Uterus (tissue), 2 donors: ENCODE results near the gene ARHGAP29.

Source experiments
- POLR2A ChIP-seq, 2 donors: fragments of 450-650 bp; IDR thresholded peaks; one replicate each; pipeline ENCODE4 v1.6.1; 2016; ENCODE audit warnings: antibody characterized with exemption in 2 of 2, mild to moderate bottlenecking in 1 of 2, moderate library complexity in 1 of 2
- TF ChIP-seq, protein P1 (sequence below), 4 experiments: fragments of 200-600 bp in 2 of 4; fragments of 450-650 bp in 2 of 4; sonication (generic) in 2 of 4; IDR thresholded peaks; one replicate each; pipeline ENCODE4 v1.5.1; 2016 to 2019; ENCODE audit warnings: antibody characterized with exemption in 4 of 4, mild to moderate bottlenecking in 2 of 4, moderate library complexity in 1 of 4

DNA sequence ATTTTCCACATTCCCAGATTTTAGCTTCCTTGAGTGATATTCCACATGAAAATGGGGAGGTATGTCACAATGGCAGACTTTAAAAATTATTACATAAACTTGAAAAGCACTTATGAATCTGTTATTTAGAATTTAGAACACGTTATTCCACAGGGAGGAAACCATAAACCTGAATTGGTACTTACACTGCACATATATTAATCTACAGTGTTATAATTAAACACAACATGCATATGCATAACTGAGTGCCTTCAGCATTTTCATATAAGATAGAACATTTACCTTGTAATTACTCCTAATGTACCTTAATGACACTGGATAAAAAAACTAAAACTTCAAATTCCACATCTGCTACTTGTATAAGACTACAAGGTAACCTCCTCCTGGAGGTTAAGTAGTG lies 9.8 kb downstream of the ARHGAP29 start:
- TF ChIP-seq, protein P1, sequence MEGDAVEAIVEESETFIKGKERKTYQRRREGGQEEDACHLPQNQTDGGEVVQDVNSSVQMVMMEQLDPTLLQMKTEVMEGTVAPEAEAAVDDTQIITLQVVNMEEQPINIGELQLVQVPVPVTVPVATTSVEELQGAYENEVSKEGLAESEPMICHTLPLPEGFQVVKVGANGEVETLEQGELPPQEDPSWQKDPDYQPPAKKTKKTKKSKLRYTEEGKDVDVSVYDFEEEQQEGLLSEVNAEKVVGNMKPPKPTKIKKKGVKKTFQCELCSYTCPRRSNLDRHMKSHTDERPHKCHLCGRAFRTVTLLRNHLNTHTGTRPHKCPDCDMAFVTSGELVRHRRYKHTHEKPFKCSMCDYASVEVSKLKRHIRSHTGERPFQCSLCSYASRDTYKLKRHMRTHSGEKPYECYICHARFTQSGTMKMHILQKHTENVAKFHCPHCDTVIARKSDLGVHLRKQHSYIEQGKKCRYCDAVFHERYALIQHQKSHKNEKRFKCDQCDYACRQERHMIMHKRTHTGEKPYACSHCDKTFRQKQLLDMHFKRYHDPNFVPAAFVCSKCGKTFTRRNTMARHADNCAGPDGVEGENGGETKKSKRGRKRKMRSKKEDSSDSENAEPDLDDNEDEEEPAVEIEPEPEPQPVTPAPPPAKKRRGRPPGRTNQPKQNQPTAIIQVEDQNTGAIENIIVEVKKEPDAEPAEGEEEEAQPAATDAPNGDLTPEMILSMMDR (IDR thresholded peaks at IDR 0.05) = no peak
- no peak for TF ChIP-seq POLR2A (IDR thresholded peaks at IDR 0.05)
